ENCODE results near the gene TBC1D3B.

DNA sequence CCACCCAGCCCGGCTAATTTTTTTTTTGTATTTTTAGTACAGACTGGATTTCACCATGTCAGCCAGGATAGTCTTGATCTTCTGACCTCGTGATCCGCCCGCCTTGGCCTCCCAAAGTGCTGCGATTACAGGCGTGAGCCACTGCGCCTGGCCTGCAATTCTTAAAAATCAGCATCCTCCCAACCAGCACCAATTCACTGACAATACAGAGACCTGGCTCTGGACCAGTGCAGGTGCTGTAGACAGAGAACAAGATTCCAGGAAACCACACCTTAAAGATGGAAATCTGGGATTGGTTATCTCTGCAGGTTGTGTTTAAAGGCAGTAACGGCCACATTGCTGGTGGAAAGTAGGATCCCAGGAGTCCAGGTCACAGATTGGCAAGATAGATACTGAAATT, 33.6 kb downstream of the TBC1D3B start:
- TF ChIP-seq FOSL2 (CRISPR knock-in tag; IDR thresholded peaks at IDR 0.05) (no peak), POLR2AphosphoS5 (IDR thresholded peaks at IDR 0.05; ENCODE audit: low read depth, low read length) (no peak), SUZ12 (IDR thresholded peaks at IDR 0.05; ENCODE audit: low read depth, low read length) (no peak), SP5 (CRISPR knock-in tag; IDR thresholded peaks at IDR 0.05; ENCODE audit: borderline replicate concordance, low read depth) (no peak), CAMTA2 (CRISPR knock-in tag; IDR thresholded peaks at IDR 0.05; ENCODE audit: borderline replicate concordance) (no peak)
- TF ChIP-seq, protein P1, sequence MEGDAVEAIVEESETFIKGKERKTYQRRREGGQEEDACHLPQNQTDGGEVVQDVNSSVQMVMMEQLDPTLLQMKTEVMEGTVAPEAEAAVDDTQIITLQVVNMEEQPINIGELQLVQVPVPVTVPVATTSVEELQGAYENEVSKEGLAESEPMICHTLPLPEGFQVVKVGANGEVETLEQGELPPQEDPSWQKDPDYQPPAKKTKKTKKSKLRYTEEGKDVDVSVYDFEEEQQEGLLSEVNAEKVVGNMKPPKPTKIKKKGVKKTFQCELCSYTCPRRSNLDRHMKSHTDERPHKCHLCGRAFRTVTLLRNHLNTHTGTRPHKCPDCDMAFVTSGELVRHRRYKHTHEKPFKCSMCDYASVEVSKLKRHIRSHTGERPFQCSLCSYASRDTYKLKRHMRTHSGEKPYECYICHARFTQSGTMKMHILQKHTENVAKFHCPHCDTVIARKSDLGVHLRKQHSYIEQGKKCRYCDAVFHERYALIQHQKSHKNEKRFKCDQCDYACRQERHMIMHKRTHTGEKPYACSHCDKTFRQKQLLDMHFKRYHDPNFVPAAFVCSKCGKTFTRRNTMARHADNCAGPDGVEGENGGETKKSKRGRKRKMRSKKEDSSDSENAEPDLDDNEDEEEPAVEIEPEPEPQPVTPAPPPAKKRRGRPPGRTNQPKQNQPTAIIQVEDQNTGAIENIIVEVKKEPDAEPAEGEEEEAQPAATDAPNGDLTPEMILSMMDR (CRISPR knock-in tag; IDR thresholded peaks at IDR 0.05), result no peak
- TF ChIP-seq, protein P2, sequence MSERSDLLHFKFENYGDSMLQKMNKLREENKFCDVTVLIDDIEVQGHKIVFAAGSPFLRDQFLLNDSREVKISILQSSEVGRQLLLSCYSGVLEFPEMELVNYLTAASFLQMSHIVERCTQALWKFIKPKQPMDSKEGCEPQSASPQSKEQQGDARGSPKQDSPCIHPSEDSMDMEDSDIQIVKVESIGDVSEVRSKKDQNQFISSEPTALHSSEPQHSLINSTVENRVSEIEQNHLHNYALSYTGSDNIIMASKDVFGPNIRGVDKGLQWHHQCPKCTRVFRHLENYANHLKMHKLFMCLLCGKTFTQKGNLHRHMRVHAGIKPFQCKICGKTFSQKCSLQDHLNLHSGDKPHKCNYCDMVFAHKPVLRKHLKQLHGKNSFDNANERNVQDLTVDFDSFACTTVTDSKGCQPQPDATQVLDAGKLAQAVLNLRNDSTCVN (CRISPR knock-in tag; IDR thresholded peaks at IDR 0.05; ENCODE audit: borderline replicate concordance), result no peak
